CD4-positive, alpha-beta memory T cell (primary cell): ENCODE results near the gene C10orf143. TPM values are rescaled to one million over a fixed set of nuclear protein-coding genes. Genes with fewer than 3 reads are reported as not detected.

Experiments used
- CTCF ChIA-PET: fragments of 350-600 bp; sonication (Branson Sonifier 250); formaldehyde crosslinking; loops from one replicate; lab custom pipeline; 2021; ENCODE audit warnings: inconsistent platforms; ENCODE audit not compliant: partially characterized antibody; lab: Charles Lee
- POLR2A ChIA-PET: fragments of 350-600 bp; sonication (Branson Sonifier 250); formaldehyde crosslinking; loops from one replicate; lab custom pipeline; 2021; ENCODE audit not compliant: partially characterized antibody; lab: Charles Lee
- DNase-seq, 5 donors: peaks; one replicate each; pipeline versions ENCODE4 v3.0.0 to v3.0.0-alpha.2; 2020 to 2022; ENCODE audit warnings: mixed read lengths in 1 of 5
- H3K27ac ChIP-seq: one replicate; pipeline ENCODE4 v1.7.0; 2013; ENCODE audit warnings: low read depth, low read length
- H3K27me3 ChIP-seq: 2 replicates; pipeline ENCODE4 v1.7.0; 2013; ENCODE audit warnings: mild to moderate bottlenecking, low read length, moderate library complexity; ENCODE audit not compliant: insufficient read depth
- H3K36me3 ChIP-seq: 2 replicates; pipeline ENCODE4 v1.7.0; 2013; ENCODE audit warnings: mild to moderate bottlenecking, low read length, moderate library complexity; ENCODE audit not compliant: insufficient read depth
- H3K4me1 ChIP-seq: 2 replicates; pipeline ENCODE4 v1.7.0; 2013; ENCODE audit warnings: mild to moderate bottlenecking, low read length, moderate library complexity; ENCODE audit not compliant: insufficient read depth
- H3K4me3 ChIP-seq, 2 donors: one replicate each; pipeline ENCODE4 v1.7.0; 2013; ENCODE audit warnings: low read length in 2 of 2, mild to moderate bottlenecking in 1 of 2
- H3K9me3 ChIP-seq, 2 donors: one replicate each; pipeline ENCODE4 v1.7.0; 2013; ENCODE audit warnings: low read length in 2 of 2, control low read depth in 1 of 2; ENCODE audit not compliant: control insufficient read depth in 1 of 2
- H3K27ac Mint-ChIP-seq, 7 donors: one replicate each; pipeline ENCODE4 v1.8.0; 2020 to 2021; ENCODE audit warnings: mixed read lengths in 7 of 7, mild to moderate bottlenecking in 6 of 7, inconsistent platforms in 3 of 7, moderate library complexity in 3 of 7
- H3K27me3 Mint-ChIP-seq, 2 donors: one replicate each; pipeline ENCODE4 v1.8.0; 2020 to 2021; ENCODE audit warnings: mixed read lengths in 2 of 2
- H3K36me3 Mint-ChIP-seq, 2 donors: one replicate each; pipeline ENCODE4 v1.8.0; 2020 to 2021; ENCODE audit warnings: mixed read lengths in 2 of 2, inconsistent platforms in 1 of 2, mild to moderate bottlenecking in 1 of 2
- H3K4me1 Mint-ChIP-seq, 4 donors: one replicate each; pipeline ENCODE4 v1.8.0; 2020 to 2021; ENCODE audit warnings: mixed read lengths in 4 of 4, mild to moderate bottlenecking in 1 of 4
- H3K4me3 Mint-ChIP-seq, 8 donors: one replicate each; pipeline ENCODE4 v1.8.0; 2020 to 2021; ENCODE audit warnings: mixed read lengths in 8 of 8, mild to moderate bottlenecking in 7 of 8, moderate library complexity in 6 of 8, inconsistent platforms in 3 of 8
- H3K9me3 Mint-ChIP-seq, 8 donors: one replicate each; pipeline ENCODE4 v1.8.0; 2020 to 2021; ENCODE audit warnings: mixed read lengths in 8 of 8, mild to moderate bottlenecking in 5 of 8, inconsistent platforms in 3 of 8, moderate library complexity in 1 of 8
- intact Hi-C: fragments of 100-400 bp; cut with micrococcal nuclease; formaldehyde crosslinking; loops from one replicate; pipeline ENCODE4 v1.15.1; 2023
- polyA plus RNA-seq, 2 donors: library from polyadenylated mRNA; unstranded; fragments of 300-500 nt; fragmentation: Illumina TruSeq; gene quantifications; one replicate each; pipeline ENCODE4 v1.2.3, GENCODE V29; 2021
- total RNA-seq, 2 experiments: library from RNA; stranded (reverse); gene quantifications; one replicate each; pipeline ENCODE4 v1.2.3, GENCODE V29; 2021

The C10orf143 gene
- total and polyA plus RNA-seq, 4 experiments from 2014 or later, result 9.2 to 33.9 (median 14.0) TPM

GRCh38 chr10:130022511-130023299 is 87.9 kb downstream of the C10orf143 start:
- ChIA-PET POLR2A (no interaction called here), CTCF (no interaction called here)
- H3K9me3 Mint-ChIP-seq, result peaks cover 0 to 1% (median 0%) of the 10 kb centered on the region in 8 donors
- H3K27me3 ChIP-seq, result no peaks in the 10 kb centered on the region
- no peak overlapping the region for H3K4me3 ChIP-seq
- H3K36me3 ChIP-seq, result no peaks in the 10 kb centered on the region
- no peak overlapping the region for H3K27ac ChIP-seq
- peak overlapping the region in 1 of 7 donors; percentile 59 for H3K27ac Mint-ChIP-seq
- H3K4me1 ChIP-seq, result no peaks in the 10 kb centered on the region
- peaks cover 0 to 2% of the 10 kb centered on the region in 2 donors for H3K27me3 Mint-ChIP-seq
- intact Hi-C loops, result no loop called here
- no peak overlapping the region for H3K4me3 Mint-ChIP-seq
- no peak for DNase-seq
- H3K4me1 Mint-ChIP-seq, result peaks cover 0 to 7% (median 0%) of the 10 kb centered on the region in 4 donors
- H3K36me3 Mint-ChIP-seq, result no peaks in the 10 kb centered on the region
- H3K9me3 ChIP-seq, result no peaks in the 10 kb centered on the region

- H3K4me3 Mint-ChIP-seq, result no peak overlapping the region
- no peaks in the 10 kb centered on the region for H3K36me3 Mint-ChIP-seq
- peaks cover 0 to 1% (median 0%) of the 10 kb centered on the region in 8 donors for H3K9me3 Mint-ChIP-seq
- H3K27ac Mint-ChIP-seq, result no peak overlapping the region
- peaks cover 0 to 2% of the 10 kb centered on the region in 2 donors for H3K27me3 Mint-ChIP-seq
- no peak for DNase-seq
- Histone ChIP-seq H3K9me3 (no peaks in the 10 kb centered on the region), H3K4me3 (no peak overlapping the region), H3K27me3 (no peaks in the 10 kb centered on the region), H3K4me1 (no peaks in the 10 kb centered on the region), H3K36me3 (no peaks in the 10 kb centered on the region), H3K27ac (no peak overlapping the region)
- H3K4me1 Mint-ChIP-seq, result peaks cover 0 to 7% (median 0%) of the 10 kb centered on the region in 4 donors
- ChIA-PET CTCF (no interaction called here), POLR2A (no interaction called here)
- intact Hi-C loops, result no loop called here
These were observed 88.5 kb downstream of the C10orf143 start for GRCh38 chr10:130022086-130022485.

- no peak overlapping the region for H3K4me3 ChIP-seq
- H3K36me3 Mint-ChIP-seq, result no peaks in the 10 kb centered on the region
- intact Hi-C loops, result no loop called here
- H3K4me1 Mint-ChIP-seq, result peaks cover 0 to 7% (median 0%) of the 10 kb centered on the region in 4 donors
- H3K4me1 ChIP-seq, result no peaks in the 10 kb centered on the region
- ChIA-PET POLR2A (no interaction called here), CTCF (no interaction called here)
- no peaks in the 10 kb centered on the region for H3K9me3 ChIP-seq
- H3K36me3 ChIP-seq, result no peaks in the 10 kb centered on the region
- H3K27me3 Mint-ChIP-seq, result peaks cover 0 to 2% of the 10 kb centered on the region in 2 donors
- no peak overlapping the region for H3K4me3 Mint-ChIP-seq
- H3K27ac ChIP-seq, result no peak overlapping the region
- no peaks in the 10 kb centered on the region for H3K27me3 ChIP-seq
- DNase-seq, result no peak
- no peak overlapping the region for H3K27ac Mint-ChIP-seq
- H3K9me3 Mint-ChIP-seq, result no peaks in the 10 kb centered on the region
These were observed 89.2 kb downstream of the C10orf143 start for GRCh38 chr10:130021383-130021950.

- Histone ChIP-seq H3K9me3 (no peaks in the 10 kb centered on the region), H3K27me3 (no peaks in the 10 kb centered on the region), H3K4me3 (no peak overlapping the region), H3K27ac (no peak overlapping the region), H3K36me3 (no peaks in the 10 kb centered on the region), H3K4me1 (no peaks in the 10 kb centered on the region)
- Mint-ChIP-seq H3K4me1 (peaks cover 0 to 7% (median 0%) of the 10 kb centered on the region in 4 donors), H3K27ac (no peak overlapping the region), H3K27me3 (peaks cover 0 to 2% of the 10 kb centered on the region in 2 donors), H3K9me3 (no peaks in the 10 kb centered on the region), H3K4me3 (no peak overlapping the region), H3K36me3 (no peaks in the 10 kb centered on the region)
- ChIA-PET CTCF (no interaction called here), POLR2A (no interaction called here)
- intact Hi-C loops, result no loop called here
- no peak for DNase-seq
These were observed 89.8 kb downstream of the C10orf143 start for GRCh38 chr10:130020651-130021382.

- CTCF ChIA-PET, result no interaction called here
- H3K4me3 ChIP-seq, result no peak overlapping the region
These were observed 91.9 kb downstream of the C10orf143 start for GRCh38 chr10:130018730-130019185.

GRCh38 chr10:130018265-130018664 is 92.4 kb downstream of the C10orf143 start:
- Histone ChIP-seq H3K4me3 (no peak overlapping the region), H3K27ac (no peak overlapping the region), H3K27me3 (no peaks in the 10 kb centered on the region), H3K9me3 (no peaks in the 10 kb centered on the region), H3K4me1 (no peaks in the 10 kb centered on the region), H3K36me3 (no peaks in the 10 kb centered on the region)
- no peak for DNase-seq
- Mint-ChIP-seq H3K27me3 (no peaks in the 10 kb centered on the region), H3K4me1 (peaks cover 0 to 7% (median 0%) of the 10 kb centered on the region in 4 donors), H3K36me3 (no peaks in the 10 kb centered on the region), H3K27ac (no peak overlapping the region), H3K9me3 (no peaks in the 10 kb centered on the region), H3K4me3 (no peak overlapping the region)
- CTCF ChIA-PET, result no interaction called here
- POLR2A ChIA-PET, result no interaction called here
- intact Hi-C loops, result no loop called here

More at GRCh38 chr10:130018730-130019185, 91.9 kb downstream of the C10orf143 start:
- Histone ChIP-seq H3K36me3 (no peaks in the 10 kb centered on the region), H3K9me3 (no peaks in the 10 kb centered on the region), H3K4me1 (no peaks in the 10 kb centered on the region), H3K27ac (no peak overlapping the region), H3K27me3 (no peaks in the 10 kb centered on the region)
- Mint-ChIP-seq H3K4me3 (no peak overlapping the region), H3K27me3 (no peaks in the 10 kb centered on the region), H3K36me3 (no peaks in the 10 kb centered on the region), H3K4me1 (peaks cover 0 to 7% (median 0%) of the 10 kb centered on the region in 4 donors), H3K27ac (no peak overlapping the region), H3K9me3 (no peaks in the 10 kb centered on the region)
- intact Hi-C loops, result no loop called here
- POLR2A ChIA-PET, result no interaction called here
- DNase-seq, result no peak

GRCh38 chr10:130017631-130018022 is 93.0 kb downstream of the C10orf143 start:
- H3K36me3 ChIP-seq, result no peaks in the 10 kb centered on the region
- no peak for DNase-seq
- Mint-ChIP-seq H3K27me3 (no peaks in the 10 kb centered on the region), H3K9me3 (no peaks in the 10 kb centered on the region), H3K36me3 (no peaks in the 10 kb centered on the region), H3K4me1 (peaks cover 0 to 7% (median 0%) of the 10 kb centered on the region in 4 donors), H3K27ac (no peak overlapping the region), H3K4me3 (no peak overlapping the region)
- intact Hi-C loops, result no loop called here
- no peaks in the 10 kb centered on the region for H3K4me1 ChIP-seq
- no peak overlapping the region for H3K27ac ChIP-seq
- no peaks in the 10 kb centered on the region for H3K27me3 ChIP-seq
- no peak overlapping the region for H3K4me3 ChIP-seq
- H3K9me3 ChIP-seq, result no peaks in the 10 kb centered on the region
- CTCF ChIA-PET, result no interaction called here
- POLR2A ChIA-PET, result no interaction called here
